Stimulated activated naive CD8-positive, alpha-beta T cell treated with anti-CD3 and anti-CD28 coated beads, Interleukin-15, Interleukin-2, amounts not matched to agents 100 ng/mL and 50 ng/mL, for 24 hours (primary cell): Measurements from ENCODE around the gene RADIL.

Source experiments
- H3K27ac Mint-ChIP-seq: one replicate; pipeline ENCODE4 v1.8.0; 2021; ENCODE audit warnings: mild to moderate bottlenecking, mixed read lengths
- H3K27me3 Mint-ChIP-seq: one replicate; pipeline ENCODE4 v1.8.0; 2021; ENCODE audit warnings: mixed read lengths
- H3K36me3 Mint-ChIP-seq: one replicate; pipeline ENCODE4 v1.8.0; 2021; ENCODE audit warnings: low read depth, mixed read lengths
- H3K4me1 Mint-ChIP-seq: one replicate; pipeline ENCODE4 v1.8.0; 2021; ENCODE audit warnings: low read depth, mixed read lengths
- H3K4me3 Mint-ChIP-seq: one replicate; pipeline ENCODE4 v1.8.0; 2021; ENCODE audit warnings: mild to moderate bottlenecking, mixed read lengths
- H3K9me3 Mint-ChIP-seq: one replicate; pipeline ENCODE4 v1.8.0; 2021; ENCODE audit warnings: mixed read lengths

RADIL gene

DNA sequence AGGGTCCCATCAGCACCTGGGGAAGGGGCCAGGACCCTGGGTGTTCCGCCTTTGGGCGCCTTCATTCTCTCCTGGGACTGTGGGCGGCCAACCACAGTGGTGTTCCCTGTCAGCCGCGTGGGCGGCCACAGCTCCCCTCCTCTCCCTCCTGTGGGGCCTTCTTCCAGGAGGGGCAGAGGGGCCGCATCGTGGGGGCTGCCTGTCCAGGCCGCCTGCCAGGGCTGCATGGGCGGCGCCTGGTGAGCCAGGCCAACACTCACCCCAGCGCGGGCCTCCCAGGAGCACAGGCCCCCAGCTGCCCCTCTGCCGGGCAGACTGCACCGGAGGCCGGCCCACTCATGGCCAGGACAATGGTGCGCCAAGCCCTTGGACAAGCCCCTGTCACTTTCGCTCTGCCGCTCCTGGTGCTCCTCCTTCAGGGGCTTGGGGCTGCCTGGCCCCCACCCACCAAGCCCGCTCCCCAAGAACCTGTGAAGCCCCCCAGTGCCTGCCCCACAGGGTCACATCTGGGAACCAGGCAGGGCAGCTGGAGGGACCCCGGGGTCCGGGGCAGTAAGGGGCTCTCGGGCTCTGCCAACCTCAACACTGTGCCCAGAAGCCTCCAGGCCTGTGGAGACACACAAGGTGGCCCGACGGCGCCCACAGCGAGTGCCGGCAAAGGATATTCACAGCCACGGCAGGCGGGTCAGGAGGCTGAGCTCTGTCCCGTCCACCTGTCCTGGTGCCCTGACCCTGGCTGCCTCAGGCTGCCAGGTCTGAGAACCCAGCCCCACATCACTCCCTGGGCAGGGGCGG lies 65.3 kb downstream of the RADIL start:
- H3K4me3 Mint-ChIP-seq = no peak overlapping the region
- no peak overlapping the region for H3K27ac Mint-ChIP-seq
- H3K9me3 Mint-ChIP-seq = no peaks in the 10 kb centered on the region
- no peaks in the 10 kb centered on the region for H3K4me1 Mint-ChIP-seq
- H3K36me3 Mint-ChIP-seq = no peaks in the 10 kb centered on the region
- H3K27me3 Mint-ChIP-seq = peaks cover 15% of the 10 kb centered on the region

DNA sequence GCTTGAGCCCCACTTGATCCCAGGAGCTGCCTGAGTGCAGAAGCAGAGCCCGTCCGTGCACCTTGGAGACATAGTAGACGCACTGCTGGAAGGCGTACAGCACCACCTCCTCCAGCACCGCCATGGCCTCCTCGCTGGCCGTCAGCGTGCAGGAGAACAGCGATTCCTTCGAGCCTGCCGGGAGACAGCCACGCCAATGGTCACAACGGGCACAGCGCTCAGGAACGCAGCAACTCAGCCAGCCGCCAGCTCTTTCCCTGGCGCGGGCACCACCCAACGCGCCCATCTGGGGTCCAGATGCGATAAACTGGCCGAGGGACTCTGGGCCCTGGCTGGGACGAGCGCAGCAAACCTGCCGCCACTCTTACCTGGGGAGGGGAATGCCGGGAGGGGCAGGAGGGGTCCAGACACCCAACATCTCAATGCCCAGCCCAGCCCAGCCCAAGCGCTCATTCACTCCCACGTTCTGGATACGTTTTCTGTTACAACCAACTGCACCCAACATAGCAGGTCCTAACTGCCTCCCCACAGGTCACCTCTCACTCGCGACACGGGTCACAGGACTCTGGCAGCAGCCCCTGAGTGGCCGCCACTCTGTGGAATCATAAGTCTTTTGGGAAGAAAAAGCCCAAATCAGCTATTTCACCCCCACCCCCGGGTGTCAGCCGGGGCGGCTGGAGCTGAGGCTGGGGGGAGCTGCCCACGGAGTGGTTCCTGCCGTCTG lies 66.2 kb downstream of the RADIL start:
- Mint-ChIP-seq H3K4me1 (no peaks in the 10 kb centered on the region), H3K36me3 (no peaks in the 10 kb centered on the region), H3K9me3 (no peaks in the 10 kb centered on the region), H3K27ac (no peak overlapping the region), H3K4me3 (no peak overlapping the region), H3K27me3 (peaks cover 23% of the 10 kb centered on the region)

DNA sequence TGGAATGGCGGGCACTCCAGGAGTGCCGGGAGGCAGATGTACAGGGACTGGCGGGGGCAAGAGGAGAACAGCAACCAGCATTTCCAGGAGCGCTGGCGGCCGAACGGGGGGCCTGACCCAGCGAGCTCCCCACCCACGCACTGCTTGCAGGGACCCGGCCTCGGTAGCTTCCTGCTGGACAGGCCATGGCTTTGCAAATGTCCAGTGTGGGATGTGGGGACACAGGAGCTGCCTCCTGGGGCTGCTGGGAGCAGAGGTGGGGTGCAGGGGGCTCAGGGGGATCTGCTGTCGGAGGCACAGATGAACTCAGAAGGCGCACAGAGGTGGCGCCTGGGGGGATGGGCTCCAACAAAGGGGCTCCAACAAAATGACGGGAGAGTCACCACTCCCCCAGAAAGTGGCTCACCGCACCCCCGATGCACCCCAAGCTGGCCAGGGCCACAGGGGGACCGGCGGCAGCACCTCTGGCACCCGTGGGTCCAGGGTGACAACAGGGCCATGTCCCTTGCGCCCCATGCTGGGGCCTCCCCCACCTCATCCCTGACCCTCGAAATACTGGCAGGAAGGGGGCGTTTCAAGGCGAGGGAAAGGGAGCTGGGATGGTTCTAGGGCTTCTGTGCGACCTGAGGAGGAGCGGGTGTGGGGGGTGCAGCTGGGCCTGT lies 67.0 kb downstream of the RADIL start:
- Mint-ChIP-seq H3K27ac (no peak overlapping the region), H3K9me3 (no peaks in the 10 kb centered on the region), H3K4me3 (no peak overlapping the region), H3K36me3 (no peaks in the 10 kb centered on the region), H3K27me3 (peaks cover 23% of the 10 kb centered on the region), H3K4me1 (no peaks in the 10 kb centered on the region)

DNA sequence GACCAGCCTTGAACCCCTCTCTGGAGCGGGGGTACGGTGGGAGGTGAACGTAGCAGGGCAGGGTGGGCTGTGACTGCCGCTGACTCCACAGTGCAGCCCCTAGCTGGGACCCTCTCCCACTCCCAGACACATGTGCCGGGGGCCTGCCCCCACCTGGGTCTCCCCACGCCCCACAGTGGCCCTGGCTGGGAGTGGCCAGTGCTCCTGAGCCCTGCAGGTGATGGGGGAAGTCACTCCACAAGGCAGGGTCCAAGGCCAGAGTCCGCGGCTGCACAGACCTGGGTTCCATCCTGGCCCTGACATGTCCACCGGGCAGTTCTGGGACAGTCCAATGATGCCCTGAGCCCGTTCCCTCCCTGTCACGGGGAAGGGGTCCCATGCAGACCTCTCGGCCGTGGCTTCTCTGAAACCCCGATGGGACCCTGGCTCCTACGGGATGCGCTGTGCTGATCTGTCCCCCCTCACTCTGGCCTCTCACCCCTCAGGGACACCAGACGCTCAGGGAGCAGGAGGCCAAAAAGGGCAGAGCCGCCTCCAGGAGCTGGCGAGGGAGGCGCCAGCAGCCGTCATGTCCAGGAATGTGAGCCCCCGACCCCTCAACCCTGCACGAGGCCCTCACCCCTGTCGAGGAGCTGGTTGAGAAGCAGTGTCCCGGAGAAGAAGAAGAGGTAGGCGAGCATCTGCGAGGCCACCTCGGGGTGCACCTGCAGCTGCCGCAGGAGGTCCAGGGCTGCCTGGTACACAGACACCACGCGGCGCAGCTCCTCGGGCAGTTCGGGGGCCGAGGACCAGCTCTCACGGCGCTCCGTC lies 67.7 kb downstream of the RADIL start:
- no peaks in the 10 kb centered on the region for H3K4me1 Mint-ChIP-seq

DNA sequence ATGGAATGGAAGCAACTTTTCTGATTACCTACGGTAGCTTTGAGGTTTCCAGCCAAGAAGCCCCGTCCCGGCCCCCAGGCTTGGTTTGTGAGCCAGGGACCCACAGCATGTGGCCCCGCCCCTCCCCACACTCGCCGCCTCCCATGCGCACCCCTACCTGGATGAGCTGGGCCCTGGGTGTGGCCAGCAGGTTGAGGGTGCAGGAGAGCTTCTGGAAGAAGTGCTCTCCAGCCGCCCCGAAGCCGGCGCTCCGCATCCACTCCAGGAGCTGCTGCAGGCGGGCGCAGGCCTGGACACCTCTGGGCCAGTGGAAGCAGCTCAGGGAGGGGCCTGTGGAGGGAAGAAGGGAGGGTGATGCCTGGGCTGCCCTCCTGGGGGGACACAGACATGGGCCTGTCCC lies 68.4 kb downstream of the RADIL start:
- no peak overlapping the region for H3K4me3 Mint-ChIP-seq
- H3K9me3 Mint-ChIP-seq = no peaks in the 10 kb centered on the region
- no peak overlapping the region for H3K27ac Mint-ChIP-seq
- H3K4me1 Mint-ChIP-seq = peaks cover 4% of the 10 kb centered on the region
- no peaks in the 10 kb centered on the region for H3K36me3 Mint-ChIP-seq
- H3K27me3 Mint-ChIP-seq = peaks cover 26% of the 10 kb centered on the region

More for the DNA sequence above, 67.7 kb downstream of the RADIL start:
- Mint-ChIP-seq H3K36me3 (no peaks in the 10 kb centered on the region), H3K4me3 (no peak overlapping the region), H3K27me3 (peaks cover 23% of the 10 kb centered on the region), H3K27ac (no peak overlapping the region), H3K9me3 (no peaks in the 10 kb centered on the region)

DNA sequence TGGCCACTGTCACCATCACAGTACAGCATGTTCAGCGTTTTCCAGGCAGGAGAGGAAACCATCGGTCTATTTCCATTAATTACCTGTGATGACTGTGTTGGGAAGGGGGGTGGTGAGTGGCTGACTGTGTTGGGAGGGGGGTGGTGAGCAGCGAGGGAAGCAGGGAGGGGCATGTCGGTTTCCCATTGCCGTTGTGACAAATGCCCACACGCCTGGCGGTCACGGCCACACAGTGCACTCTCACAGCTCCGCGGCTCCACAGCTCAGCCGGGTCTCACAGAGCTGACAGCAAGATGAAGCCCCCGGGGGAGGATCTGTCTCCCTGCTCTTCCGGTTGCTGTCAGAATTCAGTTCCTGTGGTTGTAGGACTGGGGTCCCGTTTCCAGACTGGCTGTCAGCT lies 69.1 kb downstream of the RADIL start:
- Mint-ChIP-seq H3K4me3 (no peak overlapping the region), H3K27ac (no peak overlapping the region), H3K4me1 (peaks cover 8% of the 10 kb centered on the region), H3K9me3 (no peaks in the 10 kb centered on the region), H3K36me3 (no peaks in the 10 kb centered on the region), H3K27me3 (peaks cover 26% of the 10 kb centered on the region)

DNA sequence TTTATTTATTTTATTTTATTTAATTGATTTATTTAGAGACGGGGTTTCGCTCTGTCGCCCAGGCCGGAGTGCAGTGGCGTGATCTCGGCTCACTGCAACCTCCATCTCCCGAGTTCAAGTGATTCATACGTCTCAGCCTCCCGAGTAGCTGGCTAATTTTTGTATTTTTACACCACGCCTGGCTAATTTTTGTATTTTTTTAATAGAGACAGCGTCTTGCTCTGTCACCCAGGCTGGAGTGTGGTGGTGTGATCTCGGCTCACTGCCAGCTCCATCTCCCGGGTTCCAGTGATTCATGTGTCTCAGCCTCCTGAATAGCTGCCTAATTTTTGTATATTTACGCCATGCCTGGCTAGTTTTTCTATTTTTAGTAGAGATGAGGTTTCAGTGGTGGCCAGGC lies 73.8 kb downstream of the RADIL start:
- Mint-ChIP-seq H3K27ac (no peak overlapping the region), H3K4me1 (peaks cover 12% of the 10 kb centered on the region), H3K27me3 (peaks cover 25% of the 10 kb centered on the region), H3K9me3 (no peaks in the 10 kb centered on the region), H3K4me3 (no peak overlapping the region), H3K36me3 (no peaks in the 10 kb centered on the region)

DNA sequence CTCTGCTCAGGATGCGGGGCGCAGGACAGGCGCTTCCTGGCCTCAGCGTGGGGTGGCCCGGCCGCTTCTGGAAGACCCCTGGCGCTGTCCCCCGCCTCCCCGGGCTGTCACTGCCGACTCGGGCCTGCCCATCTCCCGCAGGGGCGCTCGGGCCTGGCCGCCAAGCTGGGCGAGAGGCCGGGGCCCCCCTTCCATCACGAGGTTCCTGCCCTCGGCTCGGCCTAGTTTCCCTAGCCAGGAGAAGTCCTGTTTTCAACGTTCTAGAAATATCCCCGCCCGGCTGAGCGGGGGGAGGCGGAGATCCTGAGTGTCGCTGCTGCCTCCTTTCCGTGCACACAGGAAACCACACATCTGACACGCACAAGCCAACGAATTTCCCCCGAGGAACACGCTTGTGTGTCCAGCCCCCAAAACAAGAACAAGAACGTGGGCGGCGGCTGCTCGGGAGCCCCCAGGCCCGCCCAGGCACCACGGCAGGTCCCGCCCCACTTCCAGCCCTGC lies 74.4 kb downstream of the RADIL start:
- no peaks in the 10 kb centered on the region for H3K36me3 Mint-ChIP-seq
- peak overlapping the region; percentile 61 for H3K4me3 Mint-ChIP-seq
- H3K27ac Mint-ChIP-seq = no peak overlapping the region
- peaks cover 21% of the 10 kb centered on the region for H3K27me3 Mint-ChIP-seq
- peaks cover 12% of the 10 kb centered on the region for H3K4me1 Mint-ChIP-seq
- no peaks in the 10 kb centered on the region for H3K9me3 Mint-ChIP-seq

DNA sequence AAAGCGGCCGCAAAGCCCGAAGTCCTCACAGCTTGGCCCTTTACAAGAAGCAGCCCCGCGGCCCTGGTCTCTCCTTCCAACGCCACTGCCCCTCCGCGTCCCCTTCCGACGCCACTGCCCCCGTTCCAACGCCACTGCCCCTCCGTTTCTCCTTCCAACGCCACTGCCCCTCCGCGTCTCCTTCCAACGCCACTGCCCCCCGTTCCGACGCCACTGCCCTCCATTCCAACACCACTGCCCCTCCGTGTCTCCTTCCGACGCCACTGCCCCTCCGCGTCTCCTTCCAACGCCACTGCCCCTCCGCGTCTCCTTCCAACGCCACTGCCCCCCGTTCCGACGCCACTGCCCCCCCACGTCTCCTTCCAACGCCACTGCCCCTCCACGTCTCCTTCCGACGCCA lies 75.0 kb downstream of the RADIL start:
- H3K4me1 Mint-ChIP-seq = peaks cover 12% of the 10 kb centered on the region
- H3K27ac Mint-ChIP-seq = no peak overlapping the region
- H3K27me3 Mint-ChIP-seq = peaks cover 15% of the 10 kb centered on the region
- H3K9me3 Mint-ChIP-seq = no peaks in the 10 kb centered on the region
- H3K4me3 Mint-ChIP-seq = no peak overlapping the region
- no peaks in the 10 kb centered on the region for H3K36me3 Mint-ChIP-seq

DNA sequence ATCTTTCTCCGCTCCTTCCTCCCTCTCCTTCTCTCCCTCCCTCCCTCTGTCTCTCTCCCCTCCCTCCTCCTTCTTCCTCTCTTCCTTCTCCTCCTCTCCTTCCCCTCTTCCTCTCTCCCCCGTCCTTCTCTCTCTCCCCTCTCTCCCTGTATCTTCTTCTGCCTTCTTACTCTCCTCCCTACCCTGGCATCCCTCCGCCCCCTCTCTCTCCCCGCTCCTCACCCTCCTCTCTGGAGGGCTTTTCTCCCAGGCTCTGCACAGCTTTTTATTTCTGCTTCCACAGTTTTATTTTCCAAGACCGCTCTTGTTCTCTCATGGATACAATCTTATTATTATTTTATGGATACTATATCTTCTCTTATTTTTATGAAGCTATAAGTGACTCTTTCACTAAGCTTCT lies 75.5 kb downstream of the RADIL start:
- Mint-ChIP-seq H3K27ac (no peak overlapping the region), H3K36me3 (no peaks in the 10 kb centered on the region), H3K4me3 (no peak overlapping the region), H3K9me3 (no peaks in the 10 kb centered on the region), H3K27me3 (peaks cover 10% of the 10 kb centered on the region), H3K4me1 (peaks cover 12% of the 10 kb centered on the region)

DNA sequence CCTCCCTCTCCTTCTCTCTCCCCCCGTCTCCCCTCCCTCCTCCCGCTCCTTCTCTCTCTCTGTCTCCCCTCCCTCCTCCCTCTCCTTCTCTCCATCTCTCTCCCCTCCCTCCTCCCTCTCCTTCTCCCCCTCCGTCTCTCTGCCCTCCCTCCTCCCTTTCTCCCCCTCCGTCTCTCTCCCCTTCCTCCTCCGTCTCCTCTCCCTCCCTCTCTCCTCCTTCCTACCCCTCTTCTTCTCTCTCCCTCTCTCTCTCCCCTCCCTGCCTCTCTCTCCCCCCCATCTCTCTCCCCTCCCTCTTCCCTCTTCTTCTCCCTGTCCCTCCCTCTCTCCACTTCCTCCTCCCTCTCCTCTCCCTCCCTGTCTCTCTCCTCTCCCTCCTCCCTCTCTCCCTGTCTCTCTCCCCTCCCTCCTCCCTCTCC lies 75.9 kb downstream of the RADIL start:
- Mint-ChIP-seq H3K9me3 (no peaks in the 10 kb centered on the region), H3K36me3 (no peaks in the 10 kb centered on the region), H3K4me1 (peaks cover 12% of the 10 kb centered on the region), H3K27ac (no peak overlapping the region), H3K27me3 (peaks cover 6% of the 10 kb centered on the region), H3K4me3 (no peak overlapping the region)

DNA sequence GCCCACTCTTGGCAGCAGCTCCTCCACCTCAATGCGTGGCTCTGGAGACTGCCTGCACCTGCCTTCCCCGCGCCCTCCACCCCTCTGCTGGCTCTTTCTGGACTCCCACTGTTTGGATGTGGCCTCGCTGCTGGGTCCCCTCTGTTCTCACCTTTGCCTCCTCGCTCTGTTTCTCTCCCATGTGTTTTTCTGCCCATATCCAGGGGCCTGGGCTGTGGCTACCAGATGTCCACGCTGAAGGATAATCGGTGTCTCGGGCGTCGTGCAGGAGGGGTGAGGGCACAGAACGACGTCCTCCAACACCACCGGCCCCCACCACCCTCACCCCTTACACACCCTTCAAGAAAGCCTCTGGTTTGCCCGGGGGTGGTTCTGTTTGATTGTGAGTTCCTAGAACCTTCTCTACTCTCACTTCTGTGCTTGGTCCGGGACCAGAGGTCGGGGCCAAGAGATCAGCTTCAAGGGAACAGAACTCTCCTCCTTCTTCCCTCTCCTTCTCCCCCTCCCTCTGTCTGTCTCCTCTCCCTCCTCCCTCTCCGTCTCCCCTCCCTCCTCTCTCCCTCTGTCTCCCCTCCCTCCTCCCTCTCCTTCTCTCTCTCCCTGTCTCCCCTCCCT lies 76.4 kb downstream of the RADIL start:
- H3K4me1 Mint-ChIP-seq = peaks cover 12% of the 10 kb centered on the region
- H3K36me3 Mint-ChIP-seq = no peaks in the 10 kb centered on the region
- peaks cover 4% of the 10 kb centered on the region for H3K27me3 Mint-ChIP-seq
- H3K4me3 Mint-ChIP-seq = no peak overlapping the region
- H3K9me3 Mint-ChIP-seq = no peaks in the 10 kb centered on the region
- no peak overlapping the region for H3K27ac Mint-ChIP-seq

DNA sequence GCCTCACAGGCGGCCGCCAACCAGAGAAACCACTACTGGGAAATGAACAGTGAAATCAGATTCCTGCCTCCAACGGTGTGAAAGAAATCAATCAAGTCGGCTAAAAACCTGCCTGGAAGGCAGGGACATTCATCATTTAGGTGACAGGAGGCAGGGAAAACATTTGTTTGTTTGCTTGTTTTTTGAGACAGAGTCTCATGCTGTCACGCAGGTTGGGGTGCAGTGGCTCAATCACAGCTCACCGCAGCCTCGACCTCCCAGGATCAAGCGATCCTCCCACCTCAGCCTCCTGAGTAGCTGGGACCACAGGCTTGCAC lies 77.6 kb downstream of the RADIL start:
- Mint-ChIP-seq H3K4me3 (no peak overlapping the region), H3K27ac (no peak overlapping the region), H3K4me1 (peaks cover 12% of the 10 kb centered on the region), H3K27me3 (peaks cover 4% of the 10 kb centered on the region), H3K36me3 (no peaks in the 10 kb centered on the region), H3K9me3 (no peaks in the 10 kb centered on the region)
